ENCODE data around the gene H3-3A.

GRCh38 chr1:226054519-226055327 lies 7.8 kb upstream of the H3-3A start:
- TF ChIP-seq, protein P1, sequence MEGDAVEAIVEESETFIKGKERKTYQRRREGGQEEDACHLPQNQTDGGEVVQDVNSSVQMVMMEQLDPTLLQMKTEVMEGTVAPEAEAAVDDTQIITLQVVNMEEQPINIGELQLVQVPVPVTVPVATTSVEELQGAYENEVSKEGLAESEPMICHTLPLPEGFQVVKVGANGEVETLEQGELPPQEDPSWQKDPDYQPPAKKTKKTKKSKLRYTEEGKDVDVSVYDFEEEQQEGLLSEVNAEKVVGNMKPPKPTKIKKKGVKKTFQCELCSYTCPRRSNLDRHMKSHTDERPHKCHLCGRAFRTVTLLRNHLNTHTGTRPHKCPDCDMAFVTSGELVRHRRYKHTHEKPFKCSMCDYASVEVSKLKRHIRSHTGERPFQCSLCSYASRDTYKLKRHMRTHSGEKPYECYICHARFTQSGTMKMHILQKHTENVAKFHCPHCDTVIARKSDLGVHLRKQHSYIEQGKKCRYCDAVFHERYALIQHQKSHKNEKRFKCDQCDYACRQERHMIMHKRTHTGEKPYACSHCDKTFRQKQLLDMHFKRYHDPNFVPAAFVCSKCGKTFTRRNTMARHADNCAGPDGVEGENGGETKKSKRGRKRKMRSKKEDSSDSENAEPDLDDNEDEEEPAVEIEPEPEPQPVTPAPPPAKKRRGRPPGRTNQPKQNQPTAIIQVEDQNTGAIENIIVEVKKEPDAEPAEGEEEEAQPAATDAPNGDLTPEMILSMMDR (IDR thresholded peaks at IDR 0.05; ENCODE audit: poor library complexity, severe bottlenecking), result no peak
- TF ChIP-seq EZH2 (IDR thresholded peaks at IDR 0.05; ENCODE audit: borderline replicate concordance, insufficient read depth, low read length, poor library complexity, severe bottlenecking), result no peak
- TF ChIP-seq MXI1 (conservative IDR thresholded peaks at IDR 0.05; ENCODE audit: poor library complexity, severe bottlenecking), result no peak
- no peak for TF ChIP-seq POLR2AphosphoS5 (IDR thresholded peaks at IDR 0.05)
- TF ChIP-seq RAD21 (conservative IDR thresholded peaks at IDR 0.05), result no peak
- TF ChIP-seq TAF1 (IDR thresholded peaks at IDR 0.05; ENCODE audit: low read depth), result no peak

Data from neural cell (in vitro differentiated cells).